ENCODE measurements around the gene UBXN6. TPM values are rescaled to one million over a fixed set of nuclear protein-coding genes. Genes with fewer than 3 reads are reported as not detected.

The UBXN6 gene
- total RNA-seq, 1 experiment from 2014 or later, result 34.1 TPM

DNA sequence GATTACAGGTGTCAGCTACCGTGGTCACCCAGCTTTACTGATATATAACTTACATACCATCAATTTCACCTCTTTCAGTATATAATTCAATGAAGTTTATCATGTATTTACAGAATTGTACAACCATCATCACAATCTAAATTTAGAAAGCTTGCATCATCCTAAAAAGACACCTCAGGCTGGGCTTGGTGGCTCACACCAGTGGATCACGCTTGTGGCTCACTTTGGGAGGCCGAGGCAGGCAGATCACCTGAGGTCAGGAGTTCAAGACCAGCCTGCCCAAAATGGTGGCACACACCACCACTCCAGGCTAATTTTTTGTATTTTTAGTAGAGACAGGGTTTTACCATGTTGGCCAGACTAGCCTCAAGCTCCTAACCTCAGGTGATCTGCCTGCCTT, 10.2 kb upstream of the UBXN6 start:
- no peak overlapping the region for H3T11ph ChIP-seq (ENCODE audit: low read length)
- H3K23ac ChIP-seq (ENCODE audit: insufficient read length, low read depth, low read length), result no peak overlapping the region
- H2BK20ac ChIP-seq (ENCODE audit: low read depth, low read length, poor library complexity, severe bottlenecking), result no peak overlapping the region
- no peaks in the 10 kb centered on the region for H4K20me1 ChIP-seq (ENCODE audit: control insufficient read depth, insufficient read depth, insufficient read length)
- H2AFZ ChIP-seq (ENCODE audit: low read length), result no peak overlapping the region
- no peak overlapping the region for H3K27ac Mint-ChIP-seq
- no peak overlapping the region for H4K8ac ChIP-seq (replicated peaks; ENCODE audit: insufficient read length, low read depth, low read length)
- no peaks in the 10 kb centered on the region for H3K27me3 ChIP-seq (ENCODE audit: insufficient read depth, low read length)
- WGBS (ENCODE audit: extremely low coverage, insufficient read length, low lambda C conversion rate), result no CpG with 5 or more reads among the region's 3 CpGs
- H3K27me3 Mint-ChIP-seq (ENCODE audit: low read depth), result peaks cover 2% of the 10 kb centered on the region; the same call in 1 of the 2 replicates
- no peak overlapping the region for H3K14ac ChIP-seq (ENCODE audit: insufficient read depth, low read length)
- H3K27ac ChIP-seq (ENCODE audit: insufficient read length, low read depth, low read length), result no peak overlapping the region
- H3K4ac ChIP-seq (ENCODE audit: low read depth, low read length), result no peak overlapping the region
- peaks cover 3% of the 10 kb centered on the region for H3K23me2 ChIP-seq (ENCODE audit: insufficient read length, low read depth, low read length, poor library complexity, severe bottlenecking)
- H3K9me3 ChIP-seq (ENCODE audit: control insufficient read depth, low read depth, low read length), result no peaks in the 10 kb centered on the region
- no peak overlapping the region for H3K9ac ChIP-seq (ENCODE audit: extremely low read depth, insufficient read length, low read length)
- no peak overlapping the region for H2AK5ac ChIP-seq (ENCODE audit: insufficient read length, low read length)
- H3K4me1 ChIP-seq (ENCODE audit: insufficient read depth, low read length), result no peaks in the 10 kb centered on the region
- TF ChIP-seq, protein P1, sequence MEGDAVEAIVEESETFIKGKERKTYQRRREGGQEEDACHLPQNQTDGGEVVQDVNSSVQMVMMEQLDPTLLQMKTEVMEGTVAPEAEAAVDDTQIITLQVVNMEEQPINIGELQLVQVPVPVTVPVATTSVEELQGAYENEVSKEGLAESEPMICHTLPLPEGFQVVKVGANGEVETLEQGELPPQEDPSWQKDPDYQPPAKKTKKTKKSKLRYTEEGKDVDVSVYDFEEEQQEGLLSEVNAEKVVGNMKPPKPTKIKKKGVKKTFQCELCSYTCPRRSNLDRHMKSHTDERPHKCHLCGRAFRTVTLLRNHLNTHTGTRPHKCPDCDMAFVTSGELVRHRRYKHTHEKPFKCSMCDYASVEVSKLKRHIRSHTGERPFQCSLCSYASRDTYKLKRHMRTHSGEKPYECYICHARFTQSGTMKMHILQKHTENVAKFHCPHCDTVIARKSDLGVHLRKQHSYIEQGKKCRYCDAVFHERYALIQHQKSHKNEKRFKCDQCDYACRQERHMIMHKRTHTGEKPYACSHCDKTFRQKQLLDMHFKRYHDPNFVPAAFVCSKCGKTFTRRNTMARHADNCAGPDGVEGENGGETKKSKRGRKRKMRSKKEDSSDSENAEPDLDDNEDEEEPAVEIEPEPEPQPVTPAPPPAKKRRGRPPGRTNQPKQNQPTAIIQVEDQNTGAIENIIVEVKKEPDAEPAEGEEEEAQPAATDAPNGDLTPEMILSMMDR (conservative IDR thresholded peaks at IDR 0.05), result no peak
- H3K36me3 Mint-ChIP-seq (ENCODE audit: insufficient read depth in 1 of 3, low read depth in 3 of 3), result no peaks in the 10 kb centered on the region
- H3K9me3 Mint-ChIP-seq, result peaks cover 0 to 3% of the 10 kb centered on the region in 2 experiments; a peak in 3 of 5 replicates
- H4K5ac ChIP-seq (ENCODE audit: insufficient read length, low read depth, low read length), result no peak overlapping the region
- no peak overlapping the region for H3K56ac ChIP-seq (ENCODE audit: insufficient read length, low read depth, low read length)
- H2BK15ac ChIP-seq (ENCODE audit: low read depth, low read length), result no peak overlapping the region
- no peak overlapping the region for H2BK12ac ChIP-seq (ENCODE audit: insufficient read length, low read depth, low read length)
- H3K4me1 Mint-ChIP-seq, result peaks cover 0 to 5% of the 10 kb centered on the region in 2 experiments; a peak in 1 of 4 replicates
- H3K18ac ChIP-seq (ENCODE audit: insufficient read length, low read depth, low read length), result no peak overlapping the region
- H2BK120ac ChIP-seq (ENCODE audit: low read depth, low read length, poor library complexity, severe bottlenecking), result no peak overlapping the region
- no peak overlapping the region for H4K91ac ChIP-seq (ENCODE audit: insufficient read length, low read depth, low read length)
- no peak overlapping the region for H3K4me3 Mint-ChIP-seq
- H2BK5ac ChIP-seq (ENCODE audit: insufficient read length, low read length), result no peak overlapping the region
- H3K4me2 ChIP-seq (ENCODE audit: insufficient read depth, insufficient read length, low read length), result no peak overlapping the region
- DNase-seq, result no peak
- peaks cover 4% of the 10 kb centered on the region; the same call in 1 of the 2 replicates for H3K79me2 ChIP-seq (ENCODE audit: insufficient read depth, low read length)
- H3K79me1 ChIP-seq (ENCODE audit: insufficient read depth, low read depth, low read length, poor library complexity, severe bottlenecking), result no peaks in the 10 kb centered on the region

Data from H9 (cell line).